Upper lobe of left lung (tissue), 4 donors: ENCODE measurements around the gene EAPP.

Experiments used
- CTCF ChIP-seq, 6 experiments: fragments of 450-650 bp in 4 of 6; fragments of 200-600 bp in 2 of 6; sonication (generic) in 2 of 6; IDR thresholded peaks; one replicate each; pipeline ENCODE4 v1.5.1; 2016 to 2019; ENCODE audit warnings: antibody characterized with exemption in 6 of 6
- POLR2A ChIP-seq, 4 donors: fragments of 450-650 bp; IDR thresholded peaks; one replicate each; pipeline ENCODE4 v1.5.1; 2016 to 2017; ENCODE audit warnings: antibody characterized with exemption in 4 of 4, mild to moderate bottlenecking in 2 of 4
- POLR2AphosphoS5 ChIP-seq, 2 donors: sonication (generic); formaldehyde crosslinking; IDR thresholded peaks; one replicate each; pipeline ENCODE4 v1.5.1; 2017; ENCODE audit warnings: antibody characterized with exemption in 2 of 2

GRCh38 chr14:34501004-34501580 lies 38.4 kb downstream of the EAPP start:
- no peak for TF ChIP-seq POLR2A (IDR thresholded peaks at IDR 0.05)
- no peak for TF ChIP-seq CTCF (IDR thresholded peaks at IDR 0.05)
- no peak for TF ChIP-seq POLR2AphosphoS5 (IDR thresholded peaks at IDR 0.05)
